ENCODE measurements around the gene CD37.

GRCh38 chr19:49315111-49315510 lies 20.1 kb upstream of the CD37 start:
- no peak for TF ChIP-seq CTCF (IDR thresholded peaks at IDR 0.05)
- TF ChIP-seq YY1 (IDR thresholded peaks at IDR 0.05; ENCODE audit: low read depth): no peak
- no peak for TF ChIP-seq GATA2 (CRISPR knock-in tag; IDR thresholded peaks at IDR 0.05)
- no peak for TF ChIP-seq RAD21 (IDR thresholded peaks at IDR 0.05; ENCODE audit: low read length)

All from SK-N-SH (cell line).